Hepatocyte (in vitro differentiated cells): ENCODE results near the gene GALNT18. TPM values are rescaled to one million over a fixed set of nuclear protein-coding genes. Genes with fewer than 3 reads are reported as not detected.

Experiments
- DNase-seq: peaks from one replicate; pipeline ENCODE4 v3.0.0-alpha.2; 2016; ENCODE audit warnings: low spot score
- H2AFZ ChIP-seq: fragments of 200-600 bp; sonication (generic); 2 replicates; pipeline ENCODE4 v1.6.0; 2016; ENCODE audit warnings: antibody characterized with exemption, mild to moderate bottlenecking
- H3K27ac ChIP-seq: fragments of 200-600 bp; sonication (generic); 2 replicates; pipeline ENCODE4 v1.5.1; 2016; ENCODE audit warnings: mild to moderate bottlenecking
- H3K27me3 ChIP-seq: fragments of 200-600 bp; sonication (generic); 2 replicates; pipeline ENCODE4 v1.6.1; 2016
- H3K36me3 ChIP-seq: fragments of 200-600 bp; sonication (generic); replicated peaks from 2 replicates; pipeline ENCODE4 v1.5.1; 2016; ENCODE audit warnings: low read depth; ENCODE audit not compliant: insufficient read depth
- H3K4me1 ChIP-seq: fragments of 200-600 bp; sonication (generic); 2 replicates; pipeline ENCODE4 v1.5.1; 2016; ENCODE audit warnings: mild to moderate bottlenecking, moderate library complexity; ENCODE audit not compliant: insufficient read depth
- H3K4me2 ChIP-seq: fragments of 200-600 bp; sonication (generic); 2 replicates; pipeline ENCODE4 v1.6.0; 2016
- H3K4me3 ChIP-seq: fragments of 200-600 bp; sonication (generic); 2 replicates; pipeline ENCODE4 v1.5.1; 2016; ENCODE audit warnings: mild to moderate bottlenecking
- H3K79me2 ChIP-seq: fragments of 200-600 bp; sonication (generic); 2 replicates; pipeline ENCODE4 v1.6.0; 2017; ENCODE audit warnings: mild to moderate bottlenecking
- H3K9me2 ChIP-seq: fragments of 200-600 bp; sonication (generic); replicated peaks from 2 replicates; pipeline ENCODE4 v1.6.0; 2017; ENCODE audit warnings: mild to moderate bottlenecking; ENCODE audit not compliant: insufficient read depth
- H3K9me3 ChIP-seq: fragments of 200-600 bp; sonication (generic); 2 replicates; pipeline ENCODE4 v1.5.1; 2016; ENCODE audit warnings: low read depth, mild to moderate bottlenecking
- H4K20me1 ChIP-seq: fragments of 200-600 bp; sonication (generic); 2 replicates; pipeline ENCODE4 v1.6.0; 2016; ENCODE audit warnings: mild to moderate bottlenecking; ENCODE audit not compliant: insufficient read depth, poor library complexity, severe bottlenecking
- EZH2 ChIP-seq: fragments of 200-600 bp; sonication (generic); IDR thresholded peaks from 2 replicates; pipeline ENCODE4 v1.6.1; 2016; ENCODE audit warnings: antibody characterized with exemption, mild to moderate bottlenecking, borderline replicate concordance
- EZH2phosphoT487 ChIP-seq: fragments of 200-600 bp; sonication (generic); IDR thresholded peaks from one replicate; pipeline ENCODE4 v1.6.1; 2018; ENCODE audit warnings: antibody characterized with exemption, mild to moderate bottlenecking, low read depth, moderate library complexity; ENCODE audit not compliant: unreplicated experiment, severe bottlenecking
- WGBS: methylation state at CpG from one replicate; pipeline ENCODE4 v1.1.6; 2016; ENCODE audit warnings: low lambda C conversion rate; ENCODE audit errors: missing lambda C conversion rate; 5-methylcytosine and 5-hydroxymethylcytosine counted together
- polyA plus RNA-seq: library from polyadenylated mRNA; unstranded; fragments of >200 nt; fragmentation: Nextera tagmentation; extraction: Ambion mirVana; gene quantifications from 2 replicates; pipeline ENCODE4 v1.2.1, GENCODE V29; 2016
- total RNA-seq: library from RNA; depleted of rRNA; stranded (reverse); fragments of >200 nt; gene quantifications from 2 replicates; pipeline ENCODE4 v1.2.3, GENCODE V29; 2014
- TF ChIP-seq, protein P1 (sequence below): fragments of 200-600 bp; sonication (generic); IDR thresholded peaks from 2 replicates; pipeline ENCODE4 v1.5.1; 2016; ENCODE audit warnings: antibody characterized with exemption, mild to moderate bottlenecking; ENCODE audit not compliant: poor library complexity

Gene GALNT18
- total and polyA plus RNA-seq, 2 experiments from 2014 or later = 11.6 to 22.4 TPM

GRCh38 chr11:11332141-11332710 is 289.6 kb downstream of the GALNT18 start:
- Histone ChIP-seq H3K79me2 (no peaks in the 10 kb centered on the region), H3K36me3 (no peaks in the 10 kb centered on the region), H3K4me1 (peaks cover 4% of the 10 kb centered on the region), H3K9me2 (no peaks in the 10 kb centered on the region), H3K4me3 (no peak overlapping the region), H2AFZ (no peak overlapping the region), H3K4me2 (no peak overlapping the region), H3K27ac (no peak overlapping the region), H3K9me3 (no peaks in the 10 kb centered on the region), H4K20me1 (no peaks in the 10 kb centered on the region), H3K27me3 (no peaks in the 10 kb centered on the region)
- no peak for TF ChIP-seq EZH2
- WGBS = 81% methylated on average over 5 of the region's 5 CpGs
- no peak for DNase-seq

DNA sequence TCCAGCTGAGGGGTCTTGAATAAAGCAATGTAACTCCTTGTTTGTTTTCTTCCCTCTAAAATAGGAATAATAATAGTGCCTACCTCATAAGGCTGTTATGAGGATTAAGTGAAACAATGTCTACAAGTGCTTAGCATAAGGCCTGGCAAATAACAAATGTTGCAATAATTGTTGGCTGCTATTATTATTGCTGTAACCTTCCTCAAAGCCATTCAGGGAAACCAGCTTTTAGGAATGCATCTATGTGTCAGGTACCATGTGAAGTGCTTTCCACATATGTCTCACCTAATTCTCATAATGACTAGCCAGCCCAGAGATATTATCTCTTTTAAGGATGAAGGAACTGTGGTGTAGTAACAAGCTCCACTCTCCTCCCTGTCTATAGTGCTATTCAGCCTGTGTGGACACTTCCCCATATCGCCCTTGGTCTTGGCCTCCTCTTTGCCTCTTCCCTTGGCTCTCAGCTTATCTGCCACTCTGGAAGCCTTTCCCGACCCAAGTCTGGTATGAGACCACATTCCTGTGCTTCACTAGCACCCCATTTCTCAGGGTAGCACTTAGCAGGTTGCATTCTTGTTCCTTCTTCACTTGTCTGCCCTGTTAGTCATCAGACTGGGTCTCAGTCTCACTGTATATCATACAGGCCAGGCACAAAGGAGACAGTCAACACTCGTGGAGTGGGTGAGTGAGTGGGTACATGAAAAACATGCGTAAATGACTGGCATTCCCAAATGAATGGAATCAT is 292.6 kb downstream of the GALNT18 start:
- H3K79me2 ChIP-seq = no peaks in the 10 kb centered on the region
- TF ChIP-seq, protein P1, sequence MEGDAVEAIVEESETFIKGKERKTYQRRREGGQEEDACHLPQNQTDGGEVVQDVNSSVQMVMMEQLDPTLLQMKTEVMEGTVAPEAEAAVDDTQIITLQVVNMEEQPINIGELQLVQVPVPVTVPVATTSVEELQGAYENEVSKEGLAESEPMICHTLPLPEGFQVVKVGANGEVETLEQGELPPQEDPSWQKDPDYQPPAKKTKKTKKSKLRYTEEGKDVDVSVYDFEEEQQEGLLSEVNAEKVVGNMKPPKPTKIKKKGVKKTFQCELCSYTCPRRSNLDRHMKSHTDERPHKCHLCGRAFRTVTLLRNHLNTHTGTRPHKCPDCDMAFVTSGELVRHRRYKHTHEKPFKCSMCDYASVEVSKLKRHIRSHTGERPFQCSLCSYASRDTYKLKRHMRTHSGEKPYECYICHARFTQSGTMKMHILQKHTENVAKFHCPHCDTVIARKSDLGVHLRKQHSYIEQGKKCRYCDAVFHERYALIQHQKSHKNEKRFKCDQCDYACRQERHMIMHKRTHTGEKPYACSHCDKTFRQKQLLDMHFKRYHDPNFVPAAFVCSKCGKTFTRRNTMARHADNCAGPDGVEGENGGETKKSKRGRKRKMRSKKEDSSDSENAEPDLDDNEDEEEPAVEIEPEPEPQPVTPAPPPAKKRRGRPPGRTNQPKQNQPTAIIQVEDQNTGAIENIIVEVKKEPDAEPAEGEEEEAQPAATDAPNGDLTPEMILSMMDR = no peak
- TF ChIP-seq EZH2phosphoT487 = no peak
- TF ChIP-seq EZH2 = no peak
- no peak overlapping the region for H3K27ac ChIP-seq
- H3K9me3 ChIP-seq = no peaks in the 10 kb centered on the region
- H3K36me3 ChIP-seq = no peaks in the 10 kb centered on the region
- DNase-seq = no peak
- H3K4me1 ChIP-seq = no peaks in the 10 kb centered on the region
- H3K9me2 ChIP-seq = no peaks in the 10 kb centered on the region
- WGBS = 74% methylated on average over 4 of the region's 4 CpGs
- H4K20me1 ChIP-seq = no peaks in the 10 kb centered on the region
- no peaks in the 10 kb centered on the region for H3K27me3 ChIP-seq
- no peak overlapping the region for H2AFZ ChIP-seq
- H3K4me3 ChIP-seq = no peak overlapping the region
- no peak overlapping the region for H3K4me2 ChIP-seq

GRCh38 chr11:11324090-11324489 is 297.7 kb downstream of the GALNT18 start:
- H3K4me2 ChIP-seq = no peak overlapping the region
- no peaks in the 10 kb centered on the region for H3K4me1 ChIP-seq
- 81% methylated on average over 1 of the region's 1 CpG for WGBS
- H3K27ac ChIP-seq = no peak overlapping the region
- H3K27me3 ChIP-seq = no peaks in the 10 kb centered on the region
- H3K9me2 ChIP-seq = no peaks in the 10 kb centered on the region
- no peaks in the 10 kb centered on the region for H3K79me2 ChIP-seq
- H3K36me3 ChIP-seq = no peaks in the 10 kb centered on the region
- H4K20me1 ChIP-seq = no peaks in the 10 kb centered on the region
- H3K4me3 ChIP-seq = no peak overlapping the region
- H3K9me3 ChIP-seq = no peaks in the 10 kb centered on the region
- no peak for TF ChIP-seq EZH2phosphoT487
- no peak for TF ChIP-seq EZH2
- TF ChIP-seq, protein P1 = no peak
- no peak overlapping the region for H2AFZ ChIP-seq
- no peak for DNase-seq

- Histone ChIP-seq H3K36me3 (no peaks in the 10 kb centered on the region), H3K9me3 (no peaks in the 10 kb centered on the region), H3K27me3 (no peaks in the 10 kb centered on the region), H4K20me1 (no peaks in the 10 kb centered on the region), H3K27ac (no peak overlapping the region), H3K79me2 (no peaks in the 10 kb centered on the region), H2AFZ (no peak overlapping the region), H3K4me2 (no peak overlapping the region), H3K9me2 (no peaks in the 10 kb centered on the region), H3K4me3 (no peak overlapping the region), H3K4me1 (no peaks in the 10 kb centered on the region)
- DNase-seq = no peak
- TF ChIP-seq, protein P1 = no peak
These were observed 299.7 kb downstream of the GALNT18 start for GRCh38 chr11:11322101-11322500.
